ENCODE measurements around the gene XKR7.

Gene XKR7

GRCh38 chr20:31933698-31934097, 34.3 kb upstream of the XKR7 start:
- Histone ChIP-seq H3K27ac (no peak overlapping the region), H3K4me3 (no peak overlapping the region)
- DNase-seq (ENCODE audit: low spot score) = no peak
- TF ChIP-seq, protein P1, sequence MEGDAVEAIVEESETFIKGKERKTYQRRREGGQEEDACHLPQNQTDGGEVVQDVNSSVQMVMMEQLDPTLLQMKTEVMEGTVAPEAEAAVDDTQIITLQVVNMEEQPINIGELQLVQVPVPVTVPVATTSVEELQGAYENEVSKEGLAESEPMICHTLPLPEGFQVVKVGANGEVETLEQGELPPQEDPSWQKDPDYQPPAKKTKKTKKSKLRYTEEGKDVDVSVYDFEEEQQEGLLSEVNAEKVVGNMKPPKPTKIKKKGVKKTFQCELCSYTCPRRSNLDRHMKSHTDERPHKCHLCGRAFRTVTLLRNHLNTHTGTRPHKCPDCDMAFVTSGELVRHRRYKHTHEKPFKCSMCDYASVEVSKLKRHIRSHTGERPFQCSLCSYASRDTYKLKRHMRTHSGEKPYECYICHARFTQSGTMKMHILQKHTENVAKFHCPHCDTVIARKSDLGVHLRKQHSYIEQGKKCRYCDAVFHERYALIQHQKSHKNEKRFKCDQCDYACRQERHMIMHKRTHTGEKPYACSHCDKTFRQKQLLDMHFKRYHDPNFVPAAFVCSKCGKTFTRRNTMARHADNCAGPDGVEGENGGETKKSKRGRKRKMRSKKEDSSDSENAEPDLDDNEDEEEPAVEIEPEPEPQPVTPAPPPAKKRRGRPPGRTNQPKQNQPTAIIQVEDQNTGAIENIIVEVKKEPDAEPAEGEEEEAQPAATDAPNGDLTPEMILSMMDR (IDR thresholded peaks at IDR 0.05) = no peak

- no peak overlapping the region for H3K4me3 ChIP-seq
- TF ChIP-seq, protein P1 (IDR thresholded peaks at IDR 0.05) = no peak
- no peak for DNase-seq (ENCODE audit: low spot score)
- H3K27ac ChIP-seq = no peak overlapping the region
Measured at GRCh38 chr20:31934491-31934890, 33.5 kb upstream of the XKR7 start.

DNA sequence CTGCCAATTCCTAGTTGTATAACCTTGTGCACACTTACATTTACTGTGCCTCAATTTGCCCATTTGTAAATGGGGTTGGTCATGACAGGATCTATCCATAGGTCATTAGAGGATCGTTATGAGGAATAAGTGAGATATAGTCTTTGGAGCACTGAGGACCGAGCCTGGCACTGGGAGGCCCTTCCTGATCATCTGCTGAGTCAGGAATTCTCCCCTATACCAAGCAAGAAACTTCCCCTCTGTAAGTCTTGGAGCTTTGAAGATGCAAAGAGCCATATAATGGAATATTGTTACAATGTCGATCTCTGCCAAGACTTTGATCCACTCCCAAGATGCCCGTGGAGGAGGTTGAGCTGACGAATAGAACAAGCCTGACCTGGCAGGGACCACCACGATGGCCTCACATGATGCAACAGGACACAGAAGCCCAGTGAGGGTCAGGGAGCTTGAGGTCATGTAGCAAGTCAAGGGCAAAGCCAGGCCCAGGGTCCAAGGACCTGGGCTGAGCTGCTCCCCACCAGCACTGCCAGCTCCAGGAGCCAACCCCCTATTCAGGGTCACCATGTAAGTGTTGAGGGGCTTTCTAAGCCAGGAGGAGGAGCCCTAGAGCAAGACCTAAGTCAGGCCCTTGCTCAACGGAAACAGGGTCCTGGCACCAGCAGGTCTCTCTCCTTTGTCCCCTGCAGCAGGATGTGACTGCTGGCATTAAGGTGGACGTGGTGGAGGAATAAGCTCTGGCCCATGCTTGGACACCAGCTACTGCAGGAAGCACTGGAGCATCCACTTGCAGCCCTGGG, 32.8 kb upstream of the XKR7 start:
- TF ChIP-seq, protein P1 (IDR thresholded peaks at IDR 0.05) = no peak
- H3K27ac ChIP-seq = no peak overlapping the region
- no peak for DNase-seq (ENCODE audit: low spot score)
- no peak overlapping the region for H3K4me3 ChIP-seq

GRCh38 chr20:31936420-31936819, 31.5 kb upstream of the XKR7 start:
- no peak for DNase-seq (ENCODE audit: low spot score)
- H3K27ac ChIP-seq = no peak overlapping the region
- H3K4me3 ChIP-seq = no peak overlapping the region
- TF ChIP-seq, protein P1 (IDR thresholded peaks at IDR 0.05) = no peak

- TF ChIP-seq, protein P1 (IDR thresholded peaks at IDR 0.05) = no peak
- DNase-seq (ENCODE audit: low spot score) = no peak
- H3K4me3 ChIP-seq = no peak overlapping the region
- H3K27ac ChIP-seq = no peak overlapping the region
Measured at GRCh38 chr20:31937820-31938219, 30.1 kb upstream of the XKR7 start.

DNA sequence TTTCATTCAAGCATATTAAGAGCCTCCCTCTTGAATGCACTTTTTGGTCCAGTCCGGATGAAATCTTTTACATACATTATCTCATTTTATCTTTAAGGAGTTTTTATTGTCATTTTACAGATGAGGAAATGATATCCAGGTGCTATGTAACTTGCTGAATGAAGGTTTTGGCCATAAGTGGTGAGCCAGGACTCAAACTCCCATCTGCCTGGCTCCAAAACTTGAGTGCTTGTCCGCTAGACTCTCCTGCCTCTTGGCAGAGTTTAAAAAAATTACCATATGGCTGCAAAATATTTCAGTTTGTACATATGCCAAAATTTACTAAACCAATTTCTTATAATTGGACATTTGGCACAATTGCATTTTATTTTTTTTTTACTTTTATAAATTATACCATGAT, 28.3 kb upstream of the XKR7 start:
- H3K4me3 ChIP-seq = no peak overlapping the region
- TF ChIP-seq, protein P1 (IDR thresholded peaks at IDR 0.05) = no peak
- DNase-seq (ENCODE audit: low spot score) = no peak
- H3K27ac ChIP-seq = no peak overlapping the region

- TF ChIP-seq, protein P1 (IDR thresholded peaks at IDR 0.05) = no peak
- Histone ChIP-seq H3K4me3 (no peak overlapping the region), H3K27ac (no peak overlapping the region)
- no peak for DNase-seq (ENCODE audit: low spot score)
Measured at GRCh38 chr20:31943052-31943471, 24.9 kb upstream of the XKR7 start.
